ENCODE data around the gene C2CD2.

The C2CD2 gene

GRCh38 chr21:41847066-41847804 is 106.6 kb downstream of the C2CD2 start:
- no peak for DNase-seq (ENCODE audit: low read depth, low spot score)

- no peak for DNase-seq (ENCODE audit: low read depth, low spot score)
Measured at GRCh38 chr21:41846536-41846935, 107.3 kb downstream of the C2CD2 start.

- no peak for DNase-seq (ENCODE audit: low read depth, low spot score)
Measured at GRCh38 chr21:41846033-41846317, 107.8 kb downstream of the C2CD2 start.

GRCh38 chr21:41845310-41846032 is 108.3 kb downstream of the C2CD2 start:
- DNase-seq (ENCODE audit: low read depth, low spot score), result no peak

GRCh38 chr21:41843584-41843983 is 110.2 kb downstream of the C2CD2 start:
- no peak for DNase-seq (ENCODE audit: low read depth, low spot score)

GRCh38 chr21:41840880-41841279 is 112.9 kb downstream of the C2CD2 start:
- DNase-seq (ENCODE audit: low read depth, low spot score), result no peak

GRCh38 chr21:41839387-41840000 is 114.3 kb downstream of the C2CD2 start:
- no peak for DNase-seq (ENCODE audit: low read depth, low spot score)

GRCh38 chr21:41837756-41838297 is 116.0 kb downstream of the C2CD2 start:
- DNase-seq (ENCODE audit: low read depth, low spot score), result no peak

- no peak for DNase-seq (ENCODE audit: low read depth, low spot score)
Measured at GRCh38 chr21:41836166-41837015, 117.4 kb downstream of the C2CD2 start.

- no peak for DNase-seq (ENCODE audit: low read depth, low spot score)
Measured at GRCh38 chr21:41835711-41836154, 118.1 kb downstream of the C2CD2 start.

Data from activated naive CD8-positive, alpha-beta T cell treated with anti-CD3 and anti-CD28 coated beads, Interleukin-2, amount 50 U/mL, for 16 hours (primary cell).